Liver (tissue), 9 donors: ENCODE results near the gene GJC1. TPM values are rescaled to one million over a fixed set of nuclear protein-coding genes. Genes with fewer than 3 reads are reported as not detected.
"Not testable (repeated sequence)": the region's sequence is repeated elsewhere in the genome, so short reads cannot be mapped to it uniquely, and the experiment has no call there.

Experiments
- DNase-seq: peaks from one replicate; pipeline ENCODE4 v3.0.0-alpha.2; 2017; ENCODE audit warnings: low spot score
- H3K27ac ChIP-seq, 2 donors: one replicate each; pipeline ENCODE4 v1.7.0; 2013; ENCODE audit warnings: inconsistent platforms in 2 of 2, low read length in 2 of 2, control low read depth in 1 of 2, low read depth in 1 of 2, mild to moderate bottlenecking in 1 of 2
- H3K27me3 ChIP-seq, 4 donors: one replicate each; pipeline versions ENCODE4 v1.6.1 to v1.7.0; 2013; ENCODE audit warnings: low read length in 3 of 4, inconsistent platforms in 1 of 4, mild to moderate bottlenecking in 1 of 4, moderate library complexity in 1 of 4; ENCODE audit not compliant: control insufficient read depth in 4 of 4, insufficient read depth in 4 of 4
- H3K36me3 ChIP-seq, 4 donors: one replicate each; pipeline versions ENCODE4 v1.6.1 to v1.7.0; 2013; ENCODE audit warnings: low read length in 3 of 4, mild to moderate bottlenecking in 3 of 4, low read depth in 1 of 4, moderate library complexity in 1 of 4; ENCODE audit not compliant: control insufficient read depth in 4 of 4, insufficient read depth in 3 of 4
- H3K4me1 ChIP-seq, 4 donors: one replicate each; pipeline versions ENCODE4 v1.6.1 to v1.7.0; 2013; ENCODE audit warnings: low read length in 3 of 4, mild to moderate bottlenecking in 3 of 4, moderate library complexity in 1 of 4; ENCODE audit not compliant: control insufficient read depth in 4 of 4, insufficient read depth in 4 of 4
- H3K4me3 ChIP-seq, 3 donors: one replicate each; pipeline versions ENCODE4 v1.6.1 to v1.7.0; 2013; ENCODE audit warnings: low read length in 3 of 3, control low read depth in 1 of 3, low read depth in 1 of 3, mild to moderate bottlenecking in 1 of 3
- H3K9ac ChIP-seq, 2 donors: one replicate each; pipeline ENCODE4 v1.7.0; 2013; ENCODE audit warnings: low read length in 2 of 2, mild to moderate bottlenecking in 2 of 2, moderate library complexity in 2 of 2, control low read depth in 1 of 2, low read depth in 1 of 2
- H3K9me3 ChIP-seq, 4 donors: one replicate each; pipeline versions ENCODE4 v1.6.1 to v1.7.0; 2013; ENCODE audit warnings: low read length in 3 of 4; ENCODE audit not compliant: control insufficient read depth in 4 of 4
- EGR1 ChIP-seq, 2 donors: IDR thresholded peaks; 2 replicates each; pipeline ENCODE4 v1.6.1; 2016 to 2018; ENCODE audit warnings: antibody characterized with exemption in 2 of 2, low read depth in 2 of 2
- FOXA1 ChIP-seq: IDR thresholded peaks from 2 replicates; pipeline ENCODE4 v1.6.1; 2016; ENCODE audit warnings: antibody characterized with exemption
- FOXA2 ChIP-seq: IDR thresholded peaks from 2 replicates; pipeline ENCODE4 v1.6.1; 2016; ENCODE audit warnings: antibody characterized with exemption
- GABPA ChIP-seq, 2 donors: IDR thresholded peaks in 1 of 2; conservative IDR thresholded peaks in 1 of 2; 2 replicates each; pipeline ENCODE4 v1.6.1; 2016; ENCODE audit warnings: antibody characterized with exemption in 2 of 2, mild to moderate bottlenecking in 1 of 2, moderate library complexity in 1 of 2
- HNF4A ChIP-seq, 2 donors: conservative IDR thresholded peaks; 2 replicates each; pipeline ENCODE4 v1.6.1; 2016; ENCODE audit warnings: antibody characterized with exemption in 2 of 2, mild to moderate bottlenecking in 2 of 2
- HNF4G ChIP-seq: IDR thresholded peaks from 2 replicates; pipeline ENCODE4 v1.6.1; 2016; ENCODE audit warnings: antibody characterized with exemption
- JUND ChIP-seq, 2 donors: IDR thresholded peaks; 2 replicates each; pipeline ENCODE4 v1.6.1; 2016; ENCODE audit warnings: antibody characterized with exemption in 2 of 2
- NR2F2 ChIP-seq: IDR thresholded peaks from 2 replicates; pipeline ENCODE4 v1.6.1; 2016; ENCODE audit warnings: antibody characterized with exemption
- RAD21 ChIP-seq, 2 donors: IDR thresholded peaks; 2 replicates each; pipeline ENCODE4 v1.6.1; 2016; ENCODE audit warnings: antibody characterized with exemption in 2 of 2, mild to moderate bottlenecking in 2 of 2
- RXRA ChIP-seq, 2 donors: IDR thresholded peaks; 2 replicates each; pipeline ENCODE4 v1.6.1; 2017 to 2018; ENCODE audit warnings: antibody characterized with exemption in 2 of 2, mild to moderate bottlenecking in 1 of 2
- SP1 ChIP-seq: IDR thresholded peaks from 2 replicates; pipeline ENCODE4 v1.6.1; 2018; ENCODE audit warnings: antibody characterized with exemption, mild to moderate bottlenecking
- TAF1 ChIP-seq: conservative IDR thresholded peaks from 2 replicates; pipeline ENCODE4 v1.6.1; 2016; ENCODE audit warnings: antibody characterized with exemption, mild to moderate bottlenecking
- YY1 ChIP-seq: IDR thresholded peaks from 2 replicates; pipeline ENCODE4 v1.6.1; 2016; ENCODE audit warnings: antibody characterized with exemption, mild to moderate bottlenecking
- WGBS: extraction: QIAGEN DNeasy Blood & Tissue Kit; methylation state at CpG from one replicate; pipeline ENCODE4 v1.1.7; 2013; 5-methylcytosine and 5-hydroxymethylcytosine counted together
- polyA plus RNA-seq, 2 donors: library from polyadenylated mRNA; stranded (reverse) in 1 of 2; unstranded in 1 of 2; fragments of 200-250 nt in 1 of 2; fragments of >200 nt in 1 of 2; fragmentation: Nextera tagmentation in 1 of 2; extraction: Ambion mirVana in 1 of 2; gene quantifications; one replicate each; pipeline versions ENCODE4 v1.2.1 to v1.2.3, GENCODE V29; 2013 to 2015
- total RNA-seq, 2 donors: library from RNA; depleted of rRNA; stranded (reverse); fragments of >200 nt; gene quantifications; one replicate each; pipeline ENCODE4 v1.2.3, GENCODE V29; 2014
- TF ChIP-seq, protein P1 (sequence below): IDR thresholded peaks from 2 replicates; pipeline ENCODE4 v1.6.1; 2016; ENCODE audit warnings: antibody characterized with exemption
- TF ChIP-seq, protein P2 (sequence below): IDR thresholded peaks from 2 replicates; pipeline ENCODE4 v1.6.1; 2016; ENCODE audit warnings: antibody characterized with exemption
- TF ChIP-seq, protein P3 (sequence below): IDR thresholded peaks from 2 replicates; pipeline ENCODE4 v1.6.1; 2016; ENCODE audit warnings: antibody characterized with exemption, mild to moderate bottlenecking
- TF ChIP-seq, protein P4 (sequence below): fragments of 150-350 bp; IDR thresholded peaks from 2 replicates; pipeline ENCODE4 v1.5.1; 2017; ENCODE audit warnings: improper control_type of control experiment, low read depth, low read length; ENCODE audit not compliant: missing input control
- TF ChIP-seq, protein P5 (sequence below): IDR thresholded peaks from 2 replicates; pipeline ENCODE4 v1.6.1; 2016; ENCODE audit warnings: antibody characterized with exemption
- donor health status: healthy.
- donor health status: healthy.
- donor health status: healthy.
- donor health status: healthy.
- donor health status: healthy.

GJC1 gene
- total and polyA plus RNA-seq, 4 donors, result 0.17 to 1.4 (median 0.77) TPM

DNA sequence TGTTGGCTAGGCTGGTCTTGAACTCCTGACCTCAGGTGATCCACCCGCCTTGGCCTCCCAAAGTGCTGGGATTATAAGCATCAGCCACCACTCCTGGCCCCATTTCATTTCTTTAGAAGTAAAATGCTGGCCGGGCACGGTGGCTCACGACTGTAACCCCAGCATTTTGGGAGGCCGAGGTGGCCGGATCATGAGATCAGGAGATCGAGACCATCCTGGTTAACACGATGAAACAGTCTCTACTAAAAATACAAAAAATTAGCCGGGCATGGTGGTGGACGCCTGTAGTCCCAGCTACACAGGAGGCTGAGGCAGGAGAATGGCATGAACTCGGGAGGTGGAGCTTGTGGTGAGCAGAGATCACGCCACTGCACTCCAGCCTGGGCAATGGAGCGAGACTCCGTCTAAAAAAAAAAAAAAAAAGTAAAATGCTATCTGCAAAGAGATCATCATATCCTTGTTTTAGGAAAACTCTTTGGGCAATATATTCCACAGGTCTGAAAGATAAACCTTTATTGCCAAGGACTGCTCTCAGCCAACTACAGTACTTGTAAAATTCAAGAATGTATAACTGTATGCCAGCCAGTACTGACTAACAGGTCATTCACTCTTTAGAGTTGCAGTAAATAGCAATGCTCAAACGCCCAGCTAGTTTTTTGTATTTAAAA, 3.8 kb downstream of the GJC1 start:
- peaks cover 0 to 8% (median 1%) of the 10 kb centered on the region in 4 donors for H3K27me3 ChIP-seq
- H3K36me3 ChIP-seq, result no peaks in the 10 kb centered on the region
- H3K4me3 ChIP-seq, result no peak overlapping the region
- 89% methylated on average over 15 of the region's 15 CpGs for WGBS
- no peak overlapping the region for H3K9ac ChIP-seq
- TF ChIP-seq GABPA (IDR thresholded peaks at IDR 0.05 in 1 of 2, conservative IDR thresholded peaks at IDR 0.05 in 1 of 2), result no peak
- H3K9me3 ChIP-seq, result no peaks in the 10 kb centered on the region
- peaks cover 10 to 12% (median 11%) of the 10 kb centered on the region in 4 donors for H3K4me1 ChIP-seq
- DNase-seq, result no peak
- no peak overlapping the region for H3K27ac ChIP-seq

DNA sequence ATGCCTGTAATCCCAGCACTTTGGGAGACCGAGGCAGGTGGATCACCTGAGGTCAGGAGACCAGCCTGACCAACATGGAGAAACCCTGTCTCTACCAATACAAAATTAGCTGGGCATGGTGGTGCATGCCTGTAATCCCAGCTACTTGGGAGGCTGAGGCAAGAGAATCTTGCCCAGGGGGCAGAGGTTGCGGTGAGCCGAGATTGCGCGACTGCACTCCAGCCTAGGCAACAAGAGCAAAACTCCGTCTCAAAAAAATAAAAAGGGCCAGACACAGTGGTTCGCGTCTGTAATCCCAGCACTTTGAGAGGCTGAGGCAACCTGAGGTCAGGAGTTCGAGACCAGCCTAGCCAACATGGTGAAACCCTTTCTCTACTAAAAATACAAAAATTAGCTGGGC, 4.9 kb downstream of the GJC1 start:
- not testable (repeated sequence) for H3K9ac ChIP-seq, H3K36me3 ChIP-seq, DNase-seq, H3K27ac ChIP-seq, H3K4me3 ChIP-seq, H3K27me3 ChIP-seq, H3K9me3 ChIP-seq
- peaks cover 8 to 12% (median 9%) of the 10 kb centered on the region in 4 donors for H3K4me1 ChIP-seq
- 92% methylated on average over 9 of the region's 9 CpGs for WGBS

DNA sequence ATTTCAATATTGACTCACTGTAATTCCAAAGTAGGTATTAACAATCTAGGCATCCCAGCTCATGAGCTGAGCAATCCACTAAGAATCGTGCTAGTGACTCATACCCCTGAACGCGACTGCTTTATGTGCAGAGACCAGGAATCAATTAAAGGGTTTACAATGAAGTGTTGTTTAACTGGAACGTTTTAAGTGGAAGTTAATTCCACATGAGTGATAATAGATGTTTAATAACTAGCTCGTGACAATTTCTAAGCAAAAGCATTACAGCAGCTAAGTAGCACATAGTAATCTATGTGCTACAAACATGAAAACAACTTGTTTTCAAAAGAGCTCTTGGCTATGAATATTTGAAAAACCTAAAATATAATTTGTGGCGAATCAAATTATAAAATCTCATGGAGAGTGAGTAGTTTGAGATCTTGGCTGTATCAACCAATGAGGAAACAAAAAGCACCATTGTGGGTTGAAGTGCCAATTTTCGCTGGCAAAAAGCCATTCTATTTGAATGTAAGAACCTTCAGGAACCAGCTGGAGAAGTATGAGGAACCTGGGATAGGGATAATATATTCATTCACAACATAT, 9.4 kb downstream of the GJC1 start:
- H3K27ac ChIP-seq, result no peak overlapping the region
- H3K9me3 ChIP-seq, result no peaks in the 10 kb centered on the region
- H3K27me3 ChIP-seq, result peaks cover 0 to 3% (median 0%) of the 10 kb centered on the region in 4 donors
- H3K4me1 ChIP-seq, result no peaks in the 10 kb centered on the region
- WGBS, result 64% methylated on average over 7 of the region's 7 CpGs
- no peak overlapping the region for H3K9ac ChIP-seq
- no peaks in the 10 kb centered on the region for H3K36me3 ChIP-seq
- TF ChIP-seq, protein P1, sequence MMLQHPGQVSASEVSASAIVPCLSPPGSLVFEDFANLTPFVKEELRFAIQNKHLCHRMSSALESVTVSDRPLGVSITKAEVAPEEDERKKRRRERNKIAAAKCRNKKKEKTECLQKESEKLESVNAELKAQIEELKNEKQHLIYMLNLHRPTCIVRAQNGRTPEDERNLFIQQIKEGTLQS, result no peak
- TF ChIP-seq TAF1 (no peak), HNF4G (no peak), JUND (IDR thresholded peaks at IDR 0.05) (no peak), FOXA2 (no peak), HNF4A (conservative IDR thresholded peaks at IDR 0.05) (no peak), RAD21 (IDR thresholded peaks at IDR 0.05) (no peak), NR2F2 (no peak), FOXA1 (no peak), GABPA (IDR thresholded peaks at IDR 0.05 in 1 of 2, conservative IDR thresholded peaks at IDR 0.05 in 1 of 2) (no peak), RXRA (IDR thresholded peaks at IDR 0.05) (no peak), EGR1 (IDR thresholded peaks at IDR 0.05; ENCODE audit: low read depth in 2 of 2) (no peak), YY1 (no peak), SP1 (no peak)
- TF ChIP-seq, protein P2, sequence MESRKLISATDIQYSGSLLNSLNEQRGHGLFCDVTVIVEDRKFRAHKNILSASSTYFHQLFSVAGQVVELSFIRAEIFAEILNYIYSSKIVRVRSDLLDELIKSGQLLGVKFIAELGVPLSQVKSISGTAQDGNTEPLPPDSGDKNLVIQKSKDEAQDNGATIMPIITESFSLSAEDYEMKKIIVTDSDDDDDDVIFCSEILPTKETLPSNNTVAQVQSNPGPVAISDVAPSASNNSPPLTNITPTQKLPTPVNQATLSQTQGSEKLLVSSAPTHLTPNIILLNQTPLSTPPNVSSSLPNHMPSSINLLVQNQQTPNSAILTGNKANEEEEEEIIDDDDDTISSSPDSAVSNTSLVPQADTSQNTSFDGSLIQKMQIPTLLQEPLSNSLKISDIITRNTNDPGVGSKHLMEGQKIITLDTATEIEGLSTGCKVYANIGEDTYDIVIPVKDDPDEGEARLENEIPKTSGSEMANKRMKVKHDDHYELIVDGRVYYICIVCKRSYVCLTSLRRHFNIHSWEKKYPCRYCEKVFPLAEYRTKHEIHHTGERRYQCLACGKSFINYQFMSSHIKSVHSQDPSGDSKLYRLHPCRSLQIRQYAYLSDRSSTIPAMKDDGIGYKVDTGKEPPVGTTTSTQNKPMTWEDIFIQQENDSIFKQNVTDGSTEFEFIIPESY, result no peak
- TF ChIP-seq, protein P3, sequence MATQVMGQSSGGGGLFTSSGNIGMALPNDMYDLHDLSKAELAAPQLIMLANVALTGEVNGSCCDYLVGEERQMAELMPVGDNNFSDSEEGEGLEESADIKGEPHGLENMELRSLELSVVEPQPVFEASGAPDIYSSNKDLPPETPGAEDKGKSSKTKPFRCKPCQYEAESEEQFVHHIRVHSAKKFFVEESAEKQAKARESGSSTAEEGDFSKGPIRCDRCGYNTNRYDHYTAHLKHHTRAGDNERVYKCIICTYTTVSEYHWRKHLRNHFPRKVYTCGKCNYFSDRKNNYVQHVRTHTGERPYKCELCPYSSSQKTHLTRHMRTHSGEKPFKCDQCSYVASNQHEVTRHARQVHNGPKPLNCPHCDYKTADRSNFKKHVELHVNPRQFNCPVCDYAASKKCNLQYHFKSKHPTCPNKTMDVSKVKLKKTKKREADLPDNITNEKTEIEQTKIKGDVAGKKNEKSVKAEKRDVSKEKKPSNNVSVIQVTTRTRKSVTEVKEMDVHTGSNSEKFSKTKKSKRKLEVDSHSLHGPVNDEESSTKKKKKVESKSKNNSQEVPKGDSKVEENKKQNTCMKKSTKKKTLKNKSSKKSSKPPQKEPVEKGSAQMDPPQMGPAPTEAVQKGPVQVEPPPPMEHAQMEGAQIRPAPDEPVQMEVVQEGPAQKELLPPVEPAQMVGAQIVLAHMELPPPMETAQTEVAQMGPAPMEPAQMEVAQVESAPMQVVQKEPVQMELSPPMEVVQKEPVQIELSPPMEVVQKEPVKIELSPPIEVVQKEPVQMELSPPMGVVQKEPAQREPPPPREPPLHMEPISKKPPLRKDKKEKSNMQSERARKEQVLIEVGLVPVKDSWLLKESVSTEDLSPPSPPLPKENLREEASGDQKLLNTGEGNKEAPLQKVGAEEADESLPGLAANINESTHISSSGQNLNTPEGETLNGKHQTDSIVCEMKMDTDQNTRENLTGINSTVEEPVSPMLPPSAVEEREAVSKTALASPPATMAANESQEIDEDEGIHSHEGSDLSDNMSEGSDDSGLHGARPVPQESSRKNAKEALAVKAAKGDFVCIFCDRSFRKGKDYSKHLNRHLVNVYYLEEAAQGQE, result no peak
- TF ChIP-seq, protein P4, sequence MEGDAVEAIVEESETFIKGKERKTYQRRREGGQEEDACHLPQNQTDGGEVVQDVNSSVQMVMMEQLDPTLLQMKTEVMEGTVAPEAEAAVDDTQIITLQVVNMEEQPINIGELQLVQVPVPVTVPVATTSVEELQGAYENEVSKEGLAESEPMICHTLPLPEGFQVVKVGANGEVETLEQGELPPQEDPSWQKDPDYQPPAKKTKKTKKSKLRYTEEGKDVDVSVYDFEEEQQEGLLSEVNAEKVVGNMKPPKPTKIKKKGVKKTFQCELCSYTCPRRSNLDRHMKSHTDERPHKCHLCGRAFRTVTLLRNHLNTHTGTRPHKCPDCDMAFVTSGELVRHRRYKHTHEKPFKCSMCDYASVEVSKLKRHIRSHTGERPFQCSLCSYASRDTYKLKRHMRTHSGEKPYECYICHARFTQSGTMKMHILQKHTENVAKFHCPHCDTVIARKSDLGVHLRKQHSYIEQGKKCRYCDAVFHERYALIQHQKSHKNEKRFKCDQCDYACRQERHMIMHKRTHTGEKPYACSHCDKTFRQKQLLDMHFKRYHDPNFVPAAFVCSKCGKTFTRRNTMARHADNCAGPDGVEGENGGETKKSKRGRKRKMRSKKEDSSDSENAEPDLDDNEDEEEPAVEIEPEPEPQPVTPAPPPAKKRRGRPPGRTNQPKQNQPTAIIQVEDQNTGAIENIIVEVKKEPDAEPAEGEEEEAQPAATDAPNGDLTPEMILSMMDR, result no peak
- TF ChIP-seq, protein P5, sequence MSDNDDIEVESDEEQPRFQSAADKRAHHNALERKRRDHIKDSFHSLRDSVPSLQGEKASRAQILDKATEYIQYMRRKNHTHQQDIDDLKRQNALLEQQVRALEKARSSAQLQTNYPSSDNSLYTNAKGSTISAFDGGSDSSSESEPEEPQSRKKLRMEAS, result no peak
- H3K4me3 ChIP-seq, result no peak overlapping the region
- no peak for DNase-seq
